Smooth muscle cell (in vitro differentiated cells): ENCODE data around the gene PITX3. TPM values are rescaled to one million over a fixed set of nuclear protein-coding genes. Genes with fewer than 3 reads are reported as not detected.

Source experiments
- DNase-seq: peaks from one replicate; lab custom pipeline; 2025; ENCODE audit not compliant: unreplicated experiment; lab: John Stamatoyannopoulos, UW
- H2AFZ ChIP-seq: fragments of 200-600 bp; sonication (generic); 2 replicates; pipeline ENCODE4 v1.6.0; 2016; ENCODE audit warnings: antibody characterized with exemption, low read depth, mild to moderate bottlenecking
- H3F3A ChIP-seq: fragments of 200-600 bp; sonication (generic); 2 replicates; pipeline ENCODE4 v1.6.0; 2017; ENCODE audit warnings: antibody characterized with exemption, low read depth
- H3K27ac ChIP-seq: fragments of 200-600 bp; sonication (generic); 2 replicates; pipeline ENCODE4 v1.5.1; 2016; ENCODE audit warnings: low read depth, mild to moderate bottlenecking
- H3K27me3 ChIP-seq: fragments of 200-600 bp; sonication (generic); 2 replicates; pipeline ENCODE4 v1.6.1; 2016; ENCODE audit warnings: low read depth, mild to moderate bottlenecking
- H3K36me3 ChIP-seq: fragments of 200-600 bp; sonication (generic); 2 replicates; pipeline ENCODE4 v1.5.1; 2016; ENCODE audit warnings: low read depth
- H3K4me1 ChIP-seq: fragments of 200-600 bp; sonication (generic); 2 replicates; pipeline ENCODE4 v1.5.1; 2016; ENCODE audit warnings: low read depth
- H3K4me2 ChIP-seq: fragments of 200-600 bp; sonication (generic); 2 replicates; pipeline ENCODE4 v1.6.0; 2016; ENCODE audit warnings: mild to moderate bottlenecking
- H3K4me3 ChIP-seq: fragments of 200-600 bp; sonication (generic); 2 replicates; pipeline ENCODE4 v1.5.1; 2016; ENCODE audit warnings: mild to moderate bottlenecking
- H3K79me2 ChIP-seq: fragments of 200-600 bp; sonication (generic); 2 replicates; pipeline ENCODE4 v1.6.0; 2016; ENCODE audit warnings: low read depth, mild to moderate bottlenecking
- H3K9ac ChIP-seq: fragments of 200-600 bp; sonication (generic); 2 replicates; pipeline ENCODE4 v1.6.0; 2016; ENCODE audit warnings: low read depth
- H3K9me3 ChIP-seq: fragments of 200-600 bp; sonication (generic); replicated peaks from 2 replicates; pipeline ENCODE4 v1.5.1; 2016; ENCODE audit warnings: low read depth
- H4K20me1 ChIP-seq: fragments of 200-600 bp; sonication (generic); 2 replicates; pipeline ENCODE4 v1.6.0; 2016; ENCODE audit warnings: low read depth
- WGBS: methylation state at CpG from one replicate; pipeline ENCODE4 v1.1.7; 2016; ENCODE audit warnings: low lambda C conversion rate; 5-methylcytosine and 5-hydroxymethylcytosine counted together
- polyA plus RNA-seq: library from polyadenylated mRNA; unstranded; fragments of >200 nt; fragmentation: Nextera tagmentation; extraction: Ambion mirVana; gene quantifications from 2 replicates; pipeline ENCODE4 v1.2.1, GENCODE V29; 2016
- total RNA-seq: library from RNA; depleted of rRNA; stranded (reverse); fragments of >200 nt; gene quantifications from 2 replicates; pipeline ENCODE4 v1.2.3, GENCODE V29; 2014
- TF ChIP-seq, protein P1 (sequence below): fragments of 200-600 bp; sonication (generic); IDR thresholded peaks from 2 replicates; pipeline ENCODE4 v1.5.1; 2017; ENCODE audit warnings: borderline replicate concordance, mild to moderate bottlenecking, antibody characterized with exemption; ENCODE audit not compliant: insufficient read depth, poor library complexity, severe bottlenecking

The PITX3 gene
- total and polyA plus RNA-seq, 2 experiments from 2014 or later = 2.0 TPM; not detected in 1

DNA sequence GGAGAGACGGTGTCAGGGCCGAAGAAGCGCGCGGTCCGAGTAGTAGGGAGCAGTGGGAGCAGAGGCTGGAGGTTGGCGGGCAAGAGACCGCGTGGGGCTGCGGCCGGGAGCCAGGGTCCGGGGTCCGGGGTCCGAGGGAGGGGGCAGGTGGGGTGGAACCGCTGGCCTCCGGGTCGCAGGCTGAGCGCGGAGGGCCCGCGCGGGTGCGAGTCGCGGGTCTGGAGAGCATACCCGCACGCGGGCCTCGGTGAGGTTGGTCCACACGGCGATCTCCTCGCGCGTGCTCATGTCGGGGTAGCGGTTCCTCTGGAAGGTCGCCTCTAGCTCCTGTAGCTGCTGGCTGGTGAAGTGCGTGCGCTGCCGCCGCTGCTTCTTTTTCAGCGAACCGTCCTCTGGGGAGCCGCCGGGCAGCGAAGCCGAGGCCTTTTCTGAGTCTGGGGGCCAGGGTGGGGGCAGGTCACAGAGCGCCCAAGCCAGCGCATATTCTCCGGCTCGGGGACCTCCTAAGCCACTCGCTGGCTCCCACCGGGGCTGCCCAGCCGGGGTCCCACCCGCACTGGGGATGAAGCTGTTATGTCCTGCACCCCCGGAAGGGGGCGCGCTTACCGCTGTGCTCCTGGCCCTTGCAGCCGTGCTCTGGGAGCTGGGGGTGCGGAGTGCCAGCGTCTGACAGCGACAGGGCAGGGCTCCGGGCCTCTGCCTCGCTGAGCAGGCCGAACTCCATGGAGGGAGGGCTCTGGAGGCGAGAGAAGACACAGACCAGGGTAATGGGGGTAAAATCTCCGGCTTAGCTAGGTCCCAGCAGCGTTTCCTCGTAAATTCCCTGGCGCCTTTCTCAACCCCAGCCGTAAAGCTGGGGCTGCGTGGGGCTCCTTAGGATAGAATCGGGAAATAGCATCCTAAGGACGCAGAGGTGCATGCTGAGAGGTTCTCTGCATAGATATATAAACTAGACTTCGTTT lies 9.7 kb downstream of the PITX3 start:
- peak overlapping the region; percentile 84 for H3K4me2 ChIP-seq
- H3K79me2 ChIP-seq = no peaks in the 10 kb centered on the region
- no peak overlapping the region for H3K27ac ChIP-seq
- peaks cover 11% of the 10 kb centered on the region for H3K4me1 ChIP-seq
- H3K9me3 ChIP-seq = no peaks in the 10 kb centered on the region
- H3F3A ChIP-seq = peaks cover 4% of the 10 kb centered on the region
- 17% methylated on average over 64 of the region's 76 CpGs for WGBS
- H3K4me3 ChIP-seq = peak overlapping the region; percentile 51
- TF ChIP-seq, protein P1, sequence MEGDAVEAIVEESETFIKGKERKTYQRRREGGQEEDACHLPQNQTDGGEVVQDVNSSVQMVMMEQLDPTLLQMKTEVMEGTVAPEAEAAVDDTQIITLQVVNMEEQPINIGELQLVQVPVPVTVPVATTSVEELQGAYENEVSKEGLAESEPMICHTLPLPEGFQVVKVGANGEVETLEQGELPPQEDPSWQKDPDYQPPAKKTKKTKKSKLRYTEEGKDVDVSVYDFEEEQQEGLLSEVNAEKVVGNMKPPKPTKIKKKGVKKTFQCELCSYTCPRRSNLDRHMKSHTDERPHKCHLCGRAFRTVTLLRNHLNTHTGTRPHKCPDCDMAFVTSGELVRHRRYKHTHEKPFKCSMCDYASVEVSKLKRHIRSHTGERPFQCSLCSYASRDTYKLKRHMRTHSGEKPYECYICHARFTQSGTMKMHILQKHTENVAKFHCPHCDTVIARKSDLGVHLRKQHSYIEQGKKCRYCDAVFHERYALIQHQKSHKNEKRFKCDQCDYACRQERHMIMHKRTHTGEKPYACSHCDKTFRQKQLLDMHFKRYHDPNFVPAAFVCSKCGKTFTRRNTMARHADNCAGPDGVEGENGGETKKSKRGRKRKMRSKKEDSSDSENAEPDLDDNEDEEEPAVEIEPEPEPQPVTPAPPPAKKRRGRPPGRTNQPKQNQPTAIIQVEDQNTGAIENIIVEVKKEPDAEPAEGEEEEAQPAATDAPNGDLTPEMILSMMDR = peak; percentile 78
- no peaks in the 10 kb centered on the region for H3K36me3 ChIP-seq
- peak overlapping the region; percentile 61 for H2AFZ ChIP-seq
- H3K9ac ChIP-seq = no peak overlapping the region
- DNase-seq = no peak
- H3K27me3 ChIP-seq = peaks cover 30% of the 10 kb centered on the region
- H4K20me1 ChIP-seq = no peaks in the 10 kb centered on the region

DNA sequence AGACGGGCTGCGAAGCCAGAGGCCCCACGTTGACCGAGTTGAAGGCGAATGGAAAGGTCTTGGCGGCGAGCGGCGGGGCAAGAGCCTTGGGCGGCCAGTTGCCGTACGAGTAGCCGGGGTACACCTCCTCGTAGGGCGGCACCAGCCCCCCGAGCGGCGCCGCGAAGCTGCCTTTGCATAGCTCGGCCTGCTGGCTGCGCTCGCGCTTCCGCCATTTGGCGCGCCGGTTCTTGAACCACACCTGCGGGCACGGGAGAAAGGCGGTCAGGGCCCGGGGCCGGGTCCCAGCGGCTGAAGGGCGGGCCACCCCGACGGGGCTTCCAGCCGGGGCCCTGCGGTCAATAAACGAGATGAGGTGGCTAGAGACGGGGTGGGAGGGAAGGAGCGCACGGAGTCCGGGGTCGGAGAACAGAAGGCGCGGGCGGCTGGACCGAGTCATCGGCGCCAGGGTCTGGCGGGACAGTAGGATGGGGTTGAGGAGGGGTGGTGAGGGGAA lies 10.4 kb downstream of the PITX3 start:
- Histone ChIP-seq H3K4me3 (peak overlapping the region; percentile 51), H3K27me3 (peaks cover 30% of the 10 kb centered on the region), H3K36me3 (no peaks in the 10 kb centered on the region), H4K20me1 (no peaks in the 10 kb centered on the region), H3K4me2 (peak overlapping the region; percentile 84), H3K9ac (no peak overlapping the region), H3F3A (peaks cover 4% of the 10 kb centered on the region), H3K79me2 (no peaks in the 10 kb centered on the region), H3K9me3 (no peaks in the 10 kb centered on the region), H3K27ac (no peak overlapping the region), H3K4me1 (peaks cover 11% of the 10 kb centered on the region), H2AFZ (peak overlapping the region; percentile 61)
- no peak for DNase-seq
- TF ChIP-seq, protein P1 = no peak
- 3% methylated on average over 52 of the region's 52 CpGs for WGBS

DNA sequence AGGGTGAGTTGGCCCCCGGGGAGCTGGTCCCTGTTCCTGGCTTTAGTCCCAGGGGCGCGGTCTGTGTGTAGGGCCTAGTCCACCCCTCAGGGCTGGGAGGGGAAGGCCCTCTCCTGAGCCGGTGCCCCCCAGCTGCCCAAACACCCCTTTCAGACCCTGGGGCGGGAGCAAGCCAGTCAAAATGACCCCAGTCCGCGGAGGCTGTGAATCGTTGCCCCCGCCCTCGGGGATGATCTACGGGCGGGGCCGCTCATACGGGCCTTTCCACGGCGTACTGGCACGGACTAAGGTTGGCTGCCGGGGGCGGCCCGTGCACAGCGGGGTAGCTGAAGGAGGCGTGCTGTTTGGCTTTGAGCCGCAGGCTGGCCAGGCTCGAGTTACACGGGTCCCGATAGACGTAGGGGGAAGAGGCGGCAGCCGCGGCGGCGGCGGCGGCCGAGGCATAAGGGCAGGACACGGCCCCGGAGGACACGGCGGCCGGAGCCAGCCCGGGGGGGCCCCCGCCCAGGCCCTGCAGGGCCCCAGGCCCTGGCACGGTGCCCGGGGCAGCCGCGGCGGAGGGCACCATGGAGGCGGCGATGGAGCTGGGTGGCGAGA lies 10.9 kb downstream of the PITX3 start:
- Histone ChIP-seq H3K4me2 (peak overlapping the region; percentile 84), H3F3A (peaks cover 2% of the 10 kb centered on the region), H3K9ac (no peak overlapping the region), H3K4me3 (peak overlapping the region; percentile 51), H3K4me1 (peaks cover 14% of the 10 kb centered on the region), H3K27ac (no peak overlapping the region), H2AFZ (peak overlapping the region; percentile 61), H3K9me3 (no peaks in the 10 kb centered on the region), H3K79me2 (no peaks in the 10 kb centered on the region), H4K20me1 (no peaks in the 10 kb centered on the region), H3K36me3 (no peaks in the 10 kb centered on the region), H3K27me3 (peaks cover 30% of the 10 kb centered on the region)
- DNase-seq = peak; percentile 42
- 4% methylated on average over 50 of the region's 50 CpGs for WGBS
- TF ChIP-seq, protein P1 = no peak
